ENCODE measurements around the gene LRRN4CL.

LRRN4CL gene

GRCh38 chr11:62678770-62679696 lies 10.3 kb downstream of the LRRN4CL start, which contains the start of gene UBXN1:
Gene UBXN1, minus strand, starts transcription at chr11:62679073. Its CDS starts 150 bp downstream, at chr11:62678923.
- Histone ChIP-seq H3K36me3 (replicated peaks; ENCODE audit: insufficient read depth, low read length) (no peaks in the 10 kb centered on the region; the same call in none of the 2 replicates), H3K4me3 (ENCODE audit: low read length) (peak within 1 kb of the TSS; percentile 98), H3K9ac (ENCODE audit: low read length) (peak within 1 kb of the TSS; percentile 90), H3K4me1 (ENCODE audit: low read length) (peaks cover 10% of the 10 kb centered on the region; the same call in 1 of the 2 replicates), H3K9me2 (replicated peaks; ENCODE audit: insufficient read depth, low read length) (no peaks in the 10 kb centered on the region), H3K27me3 (replicated peaks; ENCODE audit: insufficient read depth, low read length) (no peaks in the 10 kb centered on the region), H3K9me3 (replicated peaks; ENCODE audit: insufficient read depth, low read length) (no peaks in the 10 kb centered on the region), H4K20me1 (ENCODE audit: insufficient read depth, low read length) (no peaks in the 10 kb centered on the region), H3K79me2 (ENCODE audit: low read length) (peaks cover 38% of the 10 kb centered on the region), H3F3A (ENCODE audit: insufficient read depth, low read length) (peaks cover 10% of the 10 kb centered on the region; the same call in 1 of the 2 replicates), H3K27ac (ENCODE audit: low read length) (peak within 1 kb of the TSS; percentile 47; the same call in 1 of the 2 replicates), H2AFZ (ENCODE audit: low read length) (peak within 1 kb of the TSS; percentile 97), H3K4me2 (ENCODE audit: low read depth, low read length) (peak within 1 kb of the TSS; percentile 93)
- TF ChIP-seq CTCF (IDR thresholded peaks at IDR 0.05; ENCODE audit: low read length) (no peak), EZH2 (optimal IDR thresholded peaks at IDR 0.05; ENCODE audit: low read depth, low read length) (no peak), EZH2phosphoT487 (IDR thresholded peaks at IDR 0.05; ENCODE audit: low read length) (no peak)
- DNase-seq, result peak; percentile 87

- Histone ChIP-seq H3K4me2 (ENCODE audit: low read depth, low read length) (peak overlapping the region; percentile 93), H3K9me3 (replicated peaks; ENCODE audit: insufficient read depth, low read length) (no peaks in the 10 kb centered on the region), H3K4me1 (ENCODE audit: low read length) (peaks cover 10% of the 10 kb centered on the region; the same call in 1 of the 2 replicates), H4K20me1 (ENCODE audit: insufficient read depth, low read length) (no peaks in the 10 kb centered on the region), H3K79me2 (ENCODE audit: low read length) (peaks cover 44% of the 10 kb centered on the region), H2AFZ (ENCODE audit: low read length) (peak overlapping the region; percentile 97), H3K36me3 (replicated peaks; ENCODE audit: insufficient read depth, low read length) (no peaks in the 10 kb centered on the region; the same call in none of the 2 replicates), H3K9me2 (replicated peaks; ENCODE audit: insufficient read depth, low read length) (no peaks in the 10 kb centered on the region), H3F3A (ENCODE audit: insufficient read depth, low read length) (peaks cover 10% of the 10 kb centered on the region; the same call in 1 of the 2 replicates), H3K27me3 (replicated peaks; ENCODE audit: insufficient read depth, low read length) (no peaks in the 10 kb centered on the region), H3K27ac (ENCODE audit: low read length) (peak overlapping the region; percentile 47; the same call in 1 of the 2 replicates), H3K4me3 (ENCODE audit: low read length) (peak overlapping the region; percentile 98), H3K9ac (ENCODE audit: low read length) (peak overlapping the region; percentile 90)
- TF ChIP-seq EZH2phosphoT487 (IDR thresholded peaks at IDR 0.05; ENCODE audit: low read length) (no peak), EZH2 (optimal IDR thresholded peaks at IDR 0.05; ENCODE audit: low read depth, low read length) (no peak), CTCF (IDR thresholded peaks at IDR 0.05; ENCODE audit: low read length) (no peak)
- no peak for DNase-seq
These were observed 10.9 kb downstream of the LRRN4CL start for GRCh38 chr11:62678433-62678769.

GRCh38 chr11:62677714-62678113 lies 11.6 kb downstream of the LRRN4CL start:
- no peak for DNase-seq
- Histone ChIP-seq H3K79me2 (ENCODE audit: low read length) (peaks cover 51% of the 10 kb centered on the region), H3K9me3 (replicated peaks; ENCODE audit: insufficient read depth, low read length) (no peaks in the 10 kb centered on the region), H3K27me3 (replicated peaks; ENCODE audit: insufficient read depth, low read length) (no peaks in the 10 kb centered on the region), H2AFZ (ENCODE audit: low read length) (no peak overlapping the region), H4K20me1 (ENCODE audit: insufficient read depth, low read length) (no peaks in the 10 kb centered on the region), H3K36me3 (replicated peaks; ENCODE audit: insufficient read depth, low read length) (no peaks in the 10 kb centered on the region; the same call in none of the 2 replicates), H3K4me3 (ENCODE audit: low read length) (peak overlapping the region; percentile 98), H3K27ac (ENCODE audit: low read length) (no peak overlapping the region), H3K4me2 (ENCODE audit: low read depth, low read length) (peak overlapping the region; percentile 93), H3K4me1 (ENCODE audit: low read length) (peaks cover 16% of the 10 kb centered on the region), H3K9me2 (replicated peaks; ENCODE audit: insufficient read depth, low read length) (no peaks in the 10 kb centered on the region), H3K9ac (ENCODE audit: low read length) (peak overlapping the region; percentile 90; the same call in 1 of the 2 replicates), H3F3A (ENCODE audit: insufficient read depth, low read length) (peaks cover 13% of the 10 kb centered on the region; the same call in 1 of the 2 replicates)
- no peak for TF ChIP-seq EZH2 (optimal IDR thresholded peaks at IDR 0.05; ENCODE audit: low read depth, low read length)
- TF ChIP-seq EZH2phosphoT487 (IDR thresholded peaks at IDR 0.05; ENCODE audit: low read length), result no peak
- TF ChIP-seq CTCF (IDR thresholded peaks at IDR 0.05; ENCODE audit: low read length), result no peak

Measured in MM.1S (cell line).